ENCODE results near the gene CD8B.
A peak's percentile ranks its signal among the peaks of the same experiment; 100 is the strongest.
"Not testable (repeated sequence)": the region's sequence is repeated elsewhere in the genome, so short reads cannot be mapped to it uniquely, and the experiment has no call there.

The CD8B gene

GRCh38 chr2:86839871-86840548 lies 21.7 kb downstream of the CD8B start:
- in situ Hi-C loops (cut with HindIII; ENCODE audit: low pct_unique_long_range_greater_than_20kb, low sequenced_read_pairs); DNase-seq (ENCODE audit: low read depth in 1 of 2, low spot score in 1 of 2): not testable (repeated sequence)

DNA sequence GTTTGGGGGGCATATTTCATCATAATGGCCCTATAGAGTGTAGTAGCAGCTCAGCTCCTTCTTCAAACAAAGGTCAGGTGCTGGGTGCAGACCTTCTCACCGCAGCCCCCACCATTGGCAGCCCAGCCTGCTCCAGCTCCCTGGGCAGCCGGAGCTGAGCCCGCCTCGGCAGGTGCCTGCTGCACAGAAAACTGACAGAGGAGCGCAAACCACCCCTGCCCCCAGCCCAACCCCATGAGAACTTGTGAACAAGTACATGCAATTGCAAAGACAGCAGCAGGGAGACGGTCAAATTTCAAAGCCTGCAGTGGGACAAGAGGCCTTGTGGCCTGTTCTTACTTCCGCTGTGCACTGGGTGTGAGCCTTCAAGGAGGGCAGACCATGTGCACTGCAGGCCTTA lies 22.2 kb downstream of the CD8B start:
- DNase-seq (ENCODE audit: low read depth in 1 of 2, low spot score in 1 of 2); in situ Hi-C loops (cut with HindIII; ENCODE audit: low pct_unique_long_range_greater_than_20kb, low sequenced_read_pairs): not testable (repeated sequence)

GRCh38 chr2:86837714-86838113 lies 24.0 kb downstream of the CD8B start:
- in situ Hi-C loops (cut with HindIII; ENCODE audit: low pct_unique_long_range_greater_than_20kb, low sequenced_read_pairs), result not testable (repeated sequence)

DNA sequence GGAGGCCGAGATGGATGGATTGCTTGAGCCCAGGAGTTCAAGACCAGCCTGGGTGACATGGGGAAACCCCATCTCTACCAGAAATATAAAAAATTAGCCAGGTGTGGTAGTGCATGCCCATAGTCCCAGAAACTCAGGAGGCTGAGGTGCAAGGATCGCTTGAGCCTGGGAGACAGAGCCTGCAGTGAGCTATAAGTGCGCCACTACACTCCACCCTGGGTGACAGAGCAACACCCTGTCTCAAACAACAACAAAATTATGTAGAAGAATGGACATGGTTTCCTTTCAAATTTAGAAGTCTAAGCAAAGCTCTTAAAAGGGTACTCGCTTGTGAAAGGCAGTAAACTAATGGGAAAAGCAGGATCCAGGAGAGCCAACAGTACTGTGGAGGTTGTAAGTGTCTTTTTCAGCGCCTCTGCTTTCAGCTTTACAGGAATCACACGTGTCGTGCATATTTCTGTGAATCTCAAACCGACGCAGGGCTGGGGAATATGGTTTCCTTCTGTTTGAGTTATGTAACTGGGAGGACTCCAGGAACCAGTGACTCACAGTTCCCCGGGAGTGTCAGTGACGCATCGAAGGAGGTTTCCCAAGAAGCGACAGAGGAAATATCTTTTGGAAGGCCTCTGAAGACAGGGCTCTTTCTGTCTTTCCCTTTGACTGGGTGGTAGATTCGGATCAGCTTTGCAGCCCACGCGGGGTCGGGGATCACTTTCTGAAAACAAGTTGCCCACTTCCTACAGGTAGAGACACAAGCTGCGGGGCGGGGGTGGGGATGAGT lies 24.6 kb downstream of the CD8B start:
- peak in 1 of 2 experiments; percentile 72 for DNase-seq (ENCODE audit: low read depth in 1 of 2, low spot score in 1 of 2)
- in situ Hi-C loops (cut with HindIII; ENCODE audit: low pct_unique_long_range_greater_than_20kb, low sequenced_read_pairs), result not testable (repeated sequence)

More at GRCh38 chr2:86837714-86838113, 24.0 kb downstream of the CD8B start:
- not testable (repeated sequence) for DNase-seq (ENCODE audit: low read depth in 1 of 2, low spot score in 1 of 2)

DNA sequence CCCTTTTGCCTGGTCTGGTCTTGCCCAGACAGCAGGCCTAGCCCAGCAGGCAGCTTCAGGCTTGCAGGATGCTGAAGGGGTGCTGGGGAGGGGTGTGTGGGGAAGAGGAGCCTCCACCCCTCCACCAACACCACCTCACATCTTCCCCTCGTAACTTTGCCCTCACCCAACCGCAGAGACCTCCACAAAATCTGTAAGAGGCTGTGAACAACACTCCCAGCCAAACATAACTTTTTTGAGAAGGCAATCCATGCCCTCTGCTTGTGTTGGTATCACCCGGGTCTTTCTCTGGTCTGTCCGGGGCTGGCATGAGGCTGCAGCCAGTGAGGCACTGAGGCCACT lies 26.2 kb downstream of the CD8B start:
- DNase-seq (ENCODE audit: low read depth in 1 of 2, low spot score in 1 of 2); in situ Hi-C loops (cut with HindIII; ENCODE audit: low pct_unique_long_range_greater_than_20kb, low sequenced_read_pairs): not testable (repeated sequence)

- DNase-seq (ENCODE audit: low read depth in 1 of 2, low spot score in 1 of 2), result no peak
- in situ Hi-C loops (cut with HindIII; ENCODE audit: low pct_unique_long_range_greater_than_20kb, low sequenced_read_pairs), result no loop called here
- no peak for TF ChIP-seq JUND (IDR thresholded peaks at IDR 0.05; ENCODE audit: low read depth)
Observed at GRCh38 chr2:86833315-86833714, 28.4 kb downstream of the CD8B start.

GRCh38 chr2:86832334-86833096 lies 29.2 kb downstream of the CD8B start:
- no peak for DNase-seq (ENCODE audit: low read depth in 1 of 2, low spot score in 1 of 2)
- in situ Hi-C loops (cut with HindIII; ENCODE audit: low pct_unique_long_range_greater_than_20kb, low sequenced_read_pairs), result no loop called here
- no peak for TF ChIP-seq JUND (IDR thresholded peaks at IDR 0.05; ENCODE audit: low read depth)

- DNase-seq (ENCODE audit: low read depth in 1 of 2, low spot score in 1 of 2), result no peak
- TF ChIP-seq JUND (IDR thresholded peaks at IDR 0.05; ENCODE audit: low read depth), result no peak
- in situ Hi-C loops (cut with HindIII; ENCODE audit: low pct_unique_long_range_greater_than_20kb, low sequenced_read_pairs), result no loop called here
Observed at GRCh38 chr2:86831537-86831936, 30.1 kb downstream of the CD8B start.

DNA sequence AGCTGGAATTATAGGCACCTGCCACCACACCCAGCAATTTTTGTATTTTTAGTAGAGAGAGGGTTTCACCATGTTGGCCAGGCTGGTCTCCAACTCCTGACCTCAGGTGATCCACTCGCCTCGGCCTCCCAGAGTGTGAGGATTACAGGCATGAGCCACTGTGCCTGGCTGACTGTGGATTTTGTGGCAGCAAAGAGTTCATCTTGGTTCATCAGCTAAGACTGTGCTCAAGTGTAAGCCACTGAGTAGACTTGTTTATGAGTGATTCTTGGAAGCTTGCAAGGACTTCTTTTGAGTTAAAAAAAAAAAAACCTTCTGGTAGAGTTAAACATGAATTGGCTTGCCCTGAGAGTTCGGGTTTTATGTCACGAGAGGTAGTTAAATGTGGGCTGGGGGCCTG lies 34.7 kb downstream of the CD8B start:
- in situ Hi-C loops (cut with HindIII; ENCODE audit: low pct_unique_long_range_greater_than_20kb, low sequenced_read_pairs), result no loop called here
- TF ChIP-seq JUND (IDR thresholded peaks at IDR 0.05; ENCODE audit: low read depth), result no peak
- no peak for DNase-seq (ENCODE audit: low read depth in 1 of 2, low spot score in 1 of 2)

DNA sequence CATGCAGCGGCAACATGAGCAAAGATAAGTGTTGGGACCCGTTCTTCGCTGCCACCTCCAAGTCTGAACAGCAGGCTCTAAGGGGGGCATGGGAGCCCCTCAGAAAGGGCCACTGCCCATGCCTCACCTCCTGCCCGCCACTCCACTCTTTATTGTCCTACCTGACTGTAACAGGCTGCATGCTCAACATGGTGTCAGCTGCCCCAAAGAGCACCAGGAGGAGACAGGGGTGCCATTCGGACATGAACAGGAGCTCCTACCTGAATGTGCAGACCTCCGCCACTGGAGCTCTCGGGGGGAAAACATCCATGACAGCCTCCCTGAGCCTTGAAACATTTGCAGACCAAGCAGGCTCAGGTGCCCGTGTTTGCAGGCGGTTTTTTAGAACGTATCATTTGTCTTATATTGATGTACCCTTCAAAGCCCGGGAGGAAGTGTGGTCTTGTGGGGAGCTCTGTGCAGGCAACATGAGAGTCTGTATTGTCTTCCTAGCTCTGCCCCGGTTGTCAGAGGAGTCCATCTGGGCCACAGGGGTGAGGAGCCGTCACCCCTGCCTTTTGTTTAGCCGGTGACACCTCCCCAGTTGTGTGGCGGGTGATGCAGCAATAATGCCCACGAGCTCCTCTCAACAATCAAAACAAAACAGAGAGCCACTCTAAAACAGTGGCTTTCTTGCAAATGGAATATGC lies 35.8 kb downstream of the CD8B start:
- no peak for DNase-seq (ENCODE audit: low read depth in 1 of 2, low spot score in 1 of 2)
- no peak for TF ChIP-seq JUND (IDR thresholded peaks at IDR 0.05; ENCODE audit: low read depth)
- in situ Hi-C loops (cut with HindIII; ENCODE audit: low pct_unique_long_range_greater_than_20kb, low sequenced_read_pairs), result no loop called here

DNA sequence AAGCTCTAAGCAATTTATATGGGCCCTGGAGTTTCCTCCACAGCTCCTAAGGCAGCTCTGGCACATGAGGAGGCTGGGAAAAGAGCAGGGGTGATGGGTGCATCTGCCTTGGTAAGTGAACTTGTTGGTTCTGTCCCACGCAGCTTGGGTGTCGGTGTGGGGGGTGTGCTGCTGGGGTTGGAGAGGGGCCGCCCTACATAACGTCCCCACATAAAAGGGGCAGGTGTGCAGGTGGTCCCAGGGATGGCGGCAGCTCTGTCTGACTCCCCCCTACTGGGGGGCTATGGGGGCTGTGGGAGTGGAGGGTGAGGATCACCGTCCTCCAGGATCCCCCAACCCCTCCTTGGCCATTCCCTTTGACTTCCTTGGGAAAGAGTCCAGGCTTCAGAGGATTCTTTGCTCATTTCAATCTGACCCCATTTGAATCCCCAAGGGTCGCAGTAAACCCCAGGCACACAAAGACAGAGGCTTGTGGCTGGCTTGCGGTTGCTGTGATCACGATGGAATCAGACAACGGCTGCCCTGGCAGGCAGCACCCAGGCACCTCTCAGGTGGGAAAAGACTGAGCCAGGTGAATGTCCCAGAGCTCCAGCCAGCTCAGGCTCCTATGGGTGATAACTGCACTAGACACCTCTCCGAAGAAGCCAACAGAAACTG lies 36.5 kb downstream of the CD8B start:
- DNase-seq (ENCODE audit: low read depth in 1 of 2, low spot score in 1 of 2), result no peak
- TF ChIP-seq JUND (IDR thresholded peaks at IDR 0.05; ENCODE audit: low read depth), result no peak
- in situ Hi-C loops (cut with HindIII; ENCODE audit: low pct_unique_long_range_greater_than_20kb, low sequenced_read_pairs), result no loop called here

- TF ChIP-seq JUND (IDR thresholded peaks at IDR 0.05; ENCODE audit: low read depth), result no peak
- in situ Hi-C loops (cut with HindIII; ENCODE audit: low pct_unique_long_range_greater_than_20kb, low sequenced_read_pairs), result no loop called here
Observed at GRCh38 chr2:86822668-86823345, 38.9 kb downstream of the CD8B start.

More at GRCh38 chr2:86822668-86823345, 38.9 kb downstream of the CD8B start:
- no peak for DNase-seq (ENCODE audit: low read depth in 1 of 2, low spot score in 1 of 2)
